ENCODE results near the gene SOCS6. TPM values are rescaled to one million over a fixed set of nuclear protein-coding genes. Genes with fewer than 3 reads are reported as not detected.

Gene SOCS6
- total RNA-seq, 1 donor from 2014 or later, result 5.5 TPM

GRCh38 chr18:70314151-70314782 lies 25.4 kb downstream of the SOCS6 start:
- no peak overlapping the region for H3K27ac ChIP-seq
- peaks cover 0 to under 1% of the 10 kb centered on the region in 2 donors for H3K4me1 ChIP-seq
- H3K9me3 ChIP-seq, result no peaks in the 10 kb centered on the region
- no peaks in the 10 kb centered on the region for H3K27me3 ChIP-seq
- no peak overlapping the region for H3K4me3 ChIP-seq
- H3K36me3 ChIP-seq, result no peaks in the 10 kb centered on the region
- intact Hi-C loops (cut with DNase I), result no loop called here
- DNase-seq (ENCODE audit: low spot score in 2 of 2), result no peak
- no peak for TF ChIP-seq CTCF (IDR thresholded peaks at IDR 0.05)

- H3K4me3 ChIP-seq, result no peak overlapping the region
- no peak overlapping the region for H3K27ac ChIP-seq
- no peaks in the 10 kb centered on the region for H3K4me1 ChIP-seq
- no peak for TF ChIP-seq CTCF (IDR thresholded peaks at IDR 0.05)
- intact Hi-C loops (cut with DNase I), result no loop called here
- no peaks in the 10 kb centered on the region for H3K27me3 ChIP-seq
- no peaks in the 10 kb centered on the region for H3K9me3 ChIP-seq
- DNase-seq (ENCODE audit: low spot score in 2 of 2), result no peak
- H3K36me3 ChIP-seq, result no peaks in the 10 kb centered on the region
Observed at GRCh38 chr18:70319187-70319586, 30.3 kb downstream of the SOCS6 start.

- no peak for DNase-seq (ENCODE audit: low spot score in 2 of 2)
- no peak overlapping the region for H3K27ac ChIP-seq
- peaks cover 5 to 17% of the 10 kb centered on the region in 2 donors for H3K36me3 ChIP-seq
- H3K4me1 ChIP-seq, result no peaks in the 10 kb centered on the region
- intact Hi-C loops (cut with DNase I), result no loop called here
- H3K27me3 ChIP-seq, result no peaks in the 10 kb centered on the region
- no peak overlapping the region for H3K4me3 ChIP-seq
- no peaks in the 10 kb centered on the region for H3K9me3 ChIP-seq
- no peak for TF ChIP-seq CTCF (IDR thresholded peaks at IDR 0.05)
Observed at GRCh38 chr18:70321616-70322015, 32.8 kb downstream of the SOCS6 start.

- no peak for TF ChIP-seq CTCF (IDR thresholded peaks at IDR 0.05)
- intact Hi-C loops (cut with DNase I), result no loop called here
- DNase-seq (ENCODE audit: low spot score in 2 of 2), result no peak
- Histone ChIP-seq H3K9me3 (no peaks in the 10 kb centered on the region), H3K36me3 (peaks cover 5 to 17% of the 10 kb centered on the region in 2 donors), H3K27ac (no peak overlapping the region), H3K4me3 (no peak overlapping the region), H3K27me3 (no peaks in the 10 kb centered on the region), H3K4me1 (no peaks in the 10 kb centered on the region)
Observed at GRCh38 chr18:70322385-70322784, 33.5 kb downstream of the SOCS6 start.

- H3K9me3 ChIP-seq, result no peaks in the 10 kb centered on the region
- H3K4me1 ChIP-seq, result no peaks in the 10 kb centered on the region
- no peaks in the 10 kb centered on the region for H3K27me3 ChIP-seq
- peaks cover 5 to 17% of the 10 kb centered on the region in 2 donors for H3K36me3 ChIP-seq
- no peak for TF ChIP-seq CTCF (IDR thresholded peaks at IDR 0.05)
- no peak overlapping the region for H3K27ac ChIP-seq
- DNase-seq (ENCODE audit: low spot score in 2 of 2), result no peak
- intact Hi-C loops (cut with DNase I), result no loop called here
- no peak overlapping the region for H3K4me3 ChIP-seq
Observed at GRCh38 chr18:70322928-70323327, 34.1 kb downstream of the SOCS6 start.

- Histone ChIP-seq H3K27ac (no peak overlapping the region), H3K4me1 (peaks cover 0 to 13% of the 10 kb centered on the region in 2 donors), H3K27me3 (no peaks in the 10 kb centered on the region), H3K4me3 (no peak overlapping the region), H3K9me3 (no peaks in the 10 kb centered on the region), H3K36me3 (peaks cover 5 to 17% of the 10 kb centered on the region in 2 donors)
- TF ChIP-seq CTCF (IDR thresholded peaks at IDR 0.05), result no peak
- no peak for DNase-seq (ENCODE audit: low spot score in 2 of 2)
- intact Hi-C loops (cut with DNase I), result no loop called here
Observed at GRCh38 chr18:70324897-70325296, 36.1 kb downstream of the SOCS6 start.
